Activated T-helper 1 cell treated with anti-CD3 and anti-CD28 coated beads, Interleukin-2, amount 50 U/mL, for 16 hours (primary cell): ENCODE measurements around the gene COL6A1.

ENCODE experiments used
- DNase-seq, 2 donors: peaks; one replicate each; pipeline ENCODE4 v3.0.0-alpha.2; 2020; ENCODE audit warnings: low read depth in 1 of 2, low spot score in 1 of 2

Gene COL6A1

GRCh38 chr21:46025113-46025770, 43.7 kb downstream of the COL6A1 start:
- DNase-seq: no peak

- no peak for DNase-seq
Observed at GRCh38 chr21:46027851-46028493, 46.4 kb downstream of the COL6A1 start.

- DNase-seq: no peak
Observed at GRCh38 chr21:46028573-46029091, 47.1 kb downstream of the COL6A1 start.

DNA sequence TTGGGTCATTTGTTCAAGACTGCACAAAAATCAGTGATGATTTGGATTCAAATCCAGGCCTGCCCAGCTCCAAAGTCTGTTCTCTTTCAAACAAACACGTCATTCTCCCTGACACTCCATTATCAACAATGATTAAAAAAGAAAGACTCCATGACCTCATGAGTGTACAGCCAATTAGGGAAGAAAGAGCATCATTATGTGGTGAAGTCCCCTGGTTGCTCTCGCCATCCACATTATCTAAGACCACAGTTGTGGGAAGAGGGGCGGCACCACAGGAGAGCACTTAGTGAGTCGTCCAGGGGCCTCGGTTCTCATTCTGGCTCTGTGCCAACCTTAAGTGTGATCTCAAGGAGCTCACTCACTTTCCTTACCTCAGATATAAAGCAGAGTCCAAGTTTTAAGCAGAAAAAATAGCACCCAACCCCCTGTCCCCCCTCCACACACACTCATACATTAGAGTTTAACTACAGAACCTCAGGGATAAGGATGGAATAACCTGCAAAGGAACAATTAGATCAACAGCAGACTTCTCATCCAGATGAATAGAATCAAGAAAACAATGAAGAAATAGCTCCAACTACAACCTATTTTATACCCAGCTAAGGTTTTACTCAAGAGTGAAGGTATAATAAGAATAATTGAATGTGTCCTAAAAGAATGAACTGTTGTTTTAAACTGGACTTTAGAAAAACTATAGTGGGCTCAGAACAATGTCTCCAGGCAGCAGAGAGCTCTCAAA, 47.8 kb downstream of the COL6A1 start:
- no peak for DNase-seq

GRCh38 chr21:46031484-46031883, 49.9 kb downstream of the COL6A1 start:
- no peak for DNase-seq

GRCh38 chr21:46032100-46032499, 50.5 kb downstream of the COL6A1 start:
- DNase-seq: no peak

- DNase-seq: no peak
Observed at GRCh38 chr21:46033410-46034400, 52.1 kb downstream of the COL6A1 start.

DNA sequence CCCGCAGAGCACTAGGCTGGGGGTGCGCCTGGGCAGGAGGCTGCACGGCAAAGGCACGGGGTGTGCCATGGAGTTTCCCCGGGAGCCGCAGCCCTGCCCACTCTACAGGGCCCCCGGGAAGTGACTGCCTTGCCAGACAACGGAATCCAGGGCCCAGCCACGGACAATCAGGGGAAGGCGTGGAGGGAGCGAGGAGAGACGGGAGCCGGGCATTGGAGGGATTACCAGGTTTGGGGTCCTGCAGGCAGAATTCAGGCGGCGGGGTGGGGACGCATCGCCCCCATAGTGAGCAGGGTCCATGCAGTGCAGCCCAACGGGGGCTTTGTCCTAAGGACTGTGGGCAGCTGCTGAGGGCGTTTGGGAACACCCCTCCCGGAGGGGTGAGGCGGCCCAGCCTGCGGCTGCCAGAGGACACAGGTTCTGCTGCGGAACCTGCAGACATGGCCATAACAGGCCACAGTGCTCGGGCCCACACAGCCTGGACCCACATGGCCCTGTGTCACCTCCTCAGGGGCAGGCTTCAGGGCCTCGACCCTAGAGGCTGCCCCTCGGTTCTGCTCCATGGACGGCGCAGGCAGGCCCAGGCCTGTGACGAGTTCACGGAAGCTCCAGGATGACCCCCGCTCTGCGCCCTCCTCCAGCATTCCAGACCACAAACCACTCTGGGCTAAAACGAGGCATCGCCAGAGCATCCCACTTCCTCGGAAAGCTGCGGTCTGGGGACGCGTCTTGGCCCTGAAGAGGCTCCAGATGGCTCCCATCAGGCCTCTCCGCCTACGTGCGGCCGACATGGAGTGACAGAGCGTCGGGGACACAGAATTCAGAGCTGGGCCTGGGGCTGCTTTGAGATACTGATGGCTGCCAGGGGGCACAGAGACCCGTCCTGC, 54.5 kb downstream of the COL6A1 start:
- no peak for DNase-seq

- DNase-seq: no peak
Observed at GRCh38 chr21:46036696-46037330, 55.2 kb downstream of the COL6A1 start.

GRCh38 chr21:46037331-46038325, 56.1 kb downstream of the COL6A1 start:
- no peak for DNase-seq

DNA sequence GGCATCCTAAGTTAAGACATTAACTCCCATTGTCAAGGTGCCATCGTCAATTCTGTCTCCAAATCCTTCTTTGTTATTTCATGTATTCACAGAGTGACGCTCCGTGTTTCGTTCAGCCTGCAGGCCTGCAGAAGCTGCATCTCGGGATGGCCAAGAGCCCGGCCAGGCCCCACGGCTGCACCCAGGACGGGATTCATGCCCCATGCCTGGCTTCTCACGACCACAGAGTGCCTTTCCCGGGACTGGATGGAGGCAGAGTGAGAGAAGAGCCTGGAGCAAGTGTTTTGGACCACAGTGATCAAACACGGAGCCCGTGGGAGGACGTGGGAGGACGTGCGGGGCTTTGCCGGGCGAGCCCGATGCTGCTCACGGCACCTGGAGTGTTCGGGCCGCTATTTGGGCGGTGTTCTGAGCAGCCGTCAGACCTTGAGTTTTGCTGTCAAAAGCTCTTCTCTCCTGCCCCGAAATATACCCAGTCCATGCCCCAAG, 56.8 kb downstream of the COL6A1 start:
- DNase-seq: no peak

DNA sequence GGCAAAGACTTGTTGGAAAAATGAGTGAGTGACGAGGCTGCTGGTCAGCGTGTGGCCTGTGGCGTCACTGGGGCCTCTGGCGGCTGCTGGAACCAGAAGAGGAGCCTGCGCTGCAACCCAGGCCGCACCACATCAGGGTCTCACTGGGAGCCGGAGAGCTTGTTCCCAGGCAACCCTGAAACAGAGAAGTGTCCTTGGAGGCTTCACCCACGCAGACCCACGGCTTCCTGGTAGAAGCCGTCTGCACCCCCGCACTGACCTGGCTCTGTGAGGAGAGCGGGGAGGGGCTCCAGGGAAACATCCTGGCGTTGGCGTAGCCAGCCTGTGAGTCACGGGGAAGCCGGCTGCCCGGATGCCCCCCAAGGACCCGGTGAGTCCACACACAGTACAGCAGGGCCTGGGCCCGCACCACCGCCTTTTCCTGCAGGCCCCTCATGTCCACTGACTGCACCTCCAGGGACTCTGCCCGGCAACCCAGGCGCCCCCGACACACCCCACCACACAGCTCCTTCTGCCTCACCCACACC, 57.4 kb downstream of the COL6A1 start:
- DNase-seq: no peak

GRCh38 chr21:46039891-46040660, 58.5 kb downstream of the COL6A1 start:
- no peak for DNase-seq

DNA sequence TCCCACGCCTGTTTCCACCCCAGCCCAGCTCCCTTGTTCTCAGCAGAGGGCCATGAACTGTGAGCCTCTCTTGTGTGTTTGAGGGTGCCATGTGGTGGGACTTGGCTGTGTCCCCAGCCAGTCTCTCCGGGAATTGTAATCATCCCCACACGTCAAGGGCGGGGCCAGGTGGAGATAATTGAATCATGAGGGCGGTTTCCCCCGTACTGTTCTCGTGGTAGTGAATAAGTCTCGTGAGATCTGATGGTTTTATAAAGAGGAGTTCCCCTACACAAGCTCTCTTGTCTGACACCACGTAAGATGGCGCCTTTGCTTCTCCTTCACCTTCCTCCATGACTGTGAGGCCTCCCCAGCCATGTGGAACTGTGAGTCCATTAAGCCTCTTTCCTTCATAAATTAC, 59.1 kb downstream of the COL6A1 start:
- no peak for DNase-seq

GRCh38 chr21:46041183-46041582, 59.6 kb downstream of the COL6A1 start:
- DNase-seq: no peak

GRCh38 chr21:46045154-46045553, 63.6 kb downstream of the COL6A1 start:
- no peak for DNase-seq

DNA sequence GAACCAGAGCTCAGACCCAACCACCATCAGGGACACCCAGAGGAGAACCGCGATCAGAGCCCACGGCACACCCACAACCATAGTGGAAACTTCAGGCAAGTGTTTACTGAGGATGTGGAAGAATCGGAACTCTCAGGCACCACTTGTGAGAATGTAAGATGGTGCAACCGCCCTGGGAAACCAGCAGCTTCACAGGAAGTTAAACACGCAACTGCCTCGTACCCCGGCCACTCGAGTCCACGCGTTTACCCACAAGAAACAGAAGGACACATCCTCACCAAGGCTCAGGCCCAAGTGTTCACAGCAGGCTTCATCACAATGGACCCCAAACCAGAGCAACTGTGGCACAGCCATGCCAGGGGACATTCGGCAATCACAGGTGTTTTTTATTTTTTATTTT, 64.9 kb downstream of the COL6A1 start:
- no peak for DNase-seq
